Panc1 (cell line): ENCODE results near the gene SCN2A. TPM values are rescaled to one million over a fixed set of nuclear protein-coding genes. Genes with fewer than 3 reads are reported as not detected.

Experiments
- ATAC-seq: fragments of 200-7000 bp; cut with Tn5 transposase; 2 replicates; pipeline ENCODE4 v1.9.1; 2020; ENCODE audit warnings: mild to moderate bottlenecking, moderate library complexity
- BruUV-seq: library from RNA; stranded (reverse); fragments of 400-500 nt; replicated peaks from 2 replicates; lab custom pipeline; 2021; lab: Mats Ljungman, UMichigan
- CTCF ChIA-PET: fragments of 300-600 bp; sonication (Branson Sonifier 250); formaldehyde crosslinking; loops from one replicate; lab custom pipeline; 2022; ENCODE audit warnings: antibody characterized with exemption; lab: Charles Lee
- POLR2A ChIA-PET: fragments of 300-600 bp; sonication (Branson Sonifier 250); formaldehyde crosslinking; loops from one replicate; lab custom pipeline; 2022; ENCODE audit warnings: antibody characterized with exemption; lab: Charles Lee
- DNase-seq: peaks from one replicate; pipeline ENCODE4 v3.0.0-alpha.2; 2010; ENCODE audit warnings: low read depth, low spot score
- H3K27ac ChIP-seq: 2 replicates; pipeline ENCODE4 v1.5.1; 2011; ENCODE audit warnings: mild to moderate bottlenecking, low read length, inconsistent platforms
- H3K27me3 ChIP-seq: fragments of 200-500 bp; sonication (Bioruptor generic); 2 replicates; pipeline ENCODE4 v1.6.0; 2014; ENCODE audit warnings: low read length, inconsistent platforms; ENCODE audit not compliant: control insufficient read depth, insufficient read depth
- H3K36me3 ChIP-seq: fragments of 200-500 bp; sonication (Bioruptor generic); 2 replicates; pipeline ENCODE4 v1.5.1; 2014; ENCODE audit warnings: inconsistent platforms, mild to moderate bottlenecking, low read length, moderate library complexity; ENCODE audit not compliant: control insufficient read depth, insufficient read depth
- H3K4me1 ChIP-seq: 2 replicates; pipeline ENCODE4 v1.5.1; 2011; ENCODE audit warnings: inconsistent platforms, mild to moderate bottlenecking, low read length, moderate library complexity; ENCODE audit not compliant: control insufficient read depth, insufficient read depth
- H3K4me3 ChIP-seq, 2 experiments: 2 replicates each; pipeline ENCODE4 v1.5.1; 2011 to 2012; ENCODE audit warnings: low read depth in 2 of 2, low read length in 2 of 2, mild to moderate bottlenecking in 2 of 2, inconsistent platforms in 1 of 2, moderate library complexity in 1 of 2
- H3K9me3 ChIP-seq: fragments of 200-500 bp; sonication (Bioruptor generic); 2 replicates; pipeline ENCODE4 v1.5.1; 2014; ENCODE audit warnings: low read depth, mild to moderate bottlenecking, inconsistent platforms, low read length, moderate library complexity; ENCODE audit not compliant: control insufficient read depth, insufficient read depth
- CTCF ChIP-seq: fragments of 450-650 bp; IDR thresholded peaks from 2 replicates; pipeline ENCODE4 v1.5.1; 2017; ENCODE audit warnings: mild to moderate bottlenecking
- POLR2AphosphoS5 ChIP-seq: IDR thresholded peaks from 2 replicates; pipeline ENCODE4 v1.6.1; 2012; ENCODE audit warnings: mild to moderate bottlenecking, low read depth, low read length, moderate library complexity
- REST ChIP-seq, 2 experiments: IDR thresholded peaks; 2 replicates each; pipeline ENCODE4 v1.6.1; 2011 to 2012; ENCODE audit warnings: low read depth in 2 of 2, control low read depth in 1 of 2, low read length in 1 of 2, mild to moderate bottlenecking in 1 of 2, moderate library complexity in 1 of 2; ENCODE audit not compliant: insufficient read depth in 1 of 2
- SIN3A ChIP-seq: IDR thresholded peaks from 2 replicates; pipeline ENCODE4 v1.6.1; 2012; ENCODE audit warnings: low read depth, mild to moderate bottlenecking, low read length, moderate library complexity, borderline replicate concordance; ENCODE audit not compliant: insufficient read depth
- TCF7L2 ChIP-seq: IDR thresholded peaks from 2 replicates; pipeline ENCODE4 v1.6.1; 2011; ENCODE audit warnings: mild to moderate bottlenecking, low read depth, low read length, inconsistent platforms
- in situ Hi-C: cut with HindIII; loops from 2 replicates; pipeline ENCODE4 v1.10.0; 2016; ENCODE audit warnings: low sequenced_read_pairs, low pct_unique_long_range_greater_than_20kb
- intact Hi-C: fragments of 100-400 bp; cut with micrococcal nuclease; formaldehyde crosslinking; loops from one replicate; pipeline ENCODE4 v1.10.0; 2022; ENCODE audit not compliant: unreplicated experiment
- total RNA-seq: library from RNA; stranded (reverse); gene quantifications from one replicate; pipeline ENCODE4 v1.2.1, GENCODE V29; 2021; ENCODE audit not compliant: unreplicated experiment

The SCN2A gene
- total RNA-seq, 1 experiment from 2014 or later: not detected

- H3K4me1 ChIP-seq: no peaks in the 10 kb centered on the region
- ATAC-seq: no peak
- ChIA-PET POLR2A (no interaction called here), CTCF (interaction anchor here (0.6 kb wide), 1 partner anchor 85 kb away, joined by 3 read pairs; the partner anchor contains the start of gene SCN3A)
- H3K36me3 ChIP-seq: no peaks in the 10 kb centered on the region
- in situ Hi-C loops: no loop called here
- no peaks in the 10 kb centered on the region for H3K9me3 ChIP-seq
- DNase-seq: no peak
- intact Hi-C loops: no loop called here
- TF ChIP-seq TCF7L2 (no peak), SIN3A (no peak), CTCF (no peak), POLR2AphosphoS5 (no peak), REST (IDR thresholded peaks at IDR 0.05; ENCODE audit: insufficient read depth in 1 of 2, low read depth in 2 of 2, low read length in 1 of 2) (no peak)
- no TSS peak for BruUV-seq
- H3K27ac ChIP-seq: no peak overlapping the region
- no peaks in the 10 kb centered on the region for H3K27me3 ChIP-seq
- H3K4me3 ChIP-seq: no peak overlapping the region
Observed at GRCh38 chr2:165289069-165289468, 49.9 kb downstream of the SCN2A start.

GRCh38 chr2:165293440-165294420 lies 54.5 kb downstream of the SCN2A start:
- CTCF ChIA-PET: interaction anchor here (0.6 to 0.7 kb wide), 2 partner anchors 181 to 186 kb away, joined by 3 to 5 read pairs; no protein-coding TSS in a partner anchor

More at GRCh38 chr2:165293440-165294420, 54.5 kb downstream of the SCN2A start:
- Histone ChIP-seq H3K36me3 (no peaks in the 10 kb centered on the region), H3K4me3 (peak overlapping the region in 1 of 2 experiments; percentile 32; a peak in 1 of 4 replicates), H3K27me3 (no peaks in the 10 kb centered on the region), H3K4me1 (no peaks in the 10 kb centered on the region), H3K27ac (no peak overlapping the region), H3K9me3 (no peaks in the 10 kb centered on the region)
- peak; percentile 69 for TF ChIP-seq CTCF
- no peak for TF ChIP-seq TCF7L2
- intact Hi-C loops: loop anchor here (2.0 to 5.0 kb wide), 2 partner anchors 55 to 301 kb away; partner anchors contain the start of gene SCN2A
- POLR2A ChIA-PET: no interaction called here
- no TSS peak for BruUV-seq
- ATAC-seq: peak; percentile 96
- in situ Hi-C loops: no loop called here
- peak; percentile 55 for DNase-seq
